GM19023 (cell line): ENCODE results near the gene BDKRB1.

ENCODE experiments used
- ATAC-seq: cut with Tn5 transposase; IDR thresholded peaks from one replicate; pipeline ENCODE4 v1.9.1; 2021; ENCODE audit warnings: mild to moderate bottlenecking, moderate library complexity; ENCODE audit not compliant: unreplicated experiment

BDKRB1 gene

GRCh38 chr14:96255501-96256366 lies at the start of gene BDKRB1:
Gene BDKRB1, plus strand, starts transcription at chr14:96256210. Its CDS starts 7,473 bp downstream, at chr14:96263683.
- no peak for ATAC-seq

GRCh38 chr14:96206461-96206860 lies 49.5 kb upstream of the BDKRB1 start:
- ATAC-seq, result no peak

- ATAC-seq, result no peak
These were observed 48.3 kb upstream of the BDKRB1 start for GRCh38 chr14:96207686-96208085.

- no peak for ATAC-seq
These were observed 47.3 kb upstream of the BDKRB1 start for GRCh38 chr14:96208739-96209138.

- no peak for ATAC-seq
These were observed 43.9 kb upstream of the BDKRB1 start for GRCh38 chr14:96212140-96212539.

- no peak for ATAC-seq
These were observed 43.1 kb upstream of the BDKRB1 start for GRCh38 chr14:96212896-96213295.

GRCh38 chr14:96213871-96214465 lies 42.0 kb upstream of the BDKRB1 start:
- ATAC-seq, result no peak

GRCh38 chr14:96214793-96215192 lies 41.2 kb upstream of the BDKRB1 start:
- ATAC-seq, result no peak

GRCh38 chr14:96215452-96216244 lies 40.4 kb upstream of the BDKRB1 start:
- ATAC-seq, result no peak

- no peak for ATAC-seq
These were observed 39.4 kb upstream of the BDKRB1 start for GRCh38 chr14:96216627-96217026.

- no peak for ATAC-seq
These were observed 38.6 kb upstream of the BDKRB1 start for GRCh38 chr14:96217376-96217913.

- ATAC-seq, result no peak
These were observed 34.8 kb upstream of the BDKRB1 start for GRCh38 chr14:96221109-96221650.

GRCh38 chr14:96221841-96222240 lies 34.2 kb upstream of the BDKRB1 start:
- no peak for ATAC-seq

GRCh38 chr14:96224480-96225096 lies 31.4 kb upstream of the BDKRB1 start:
- no peak for ATAC-seq

- no peak for ATAC-seq
These were observed 30.8 kb upstream of the BDKRB1 start for GRCh38 chr14:96225213-96225612.

- no peak for ATAC-seq
These were observed 30.3 kb upstream of the BDKRB1 start for GRCh38 chr14:96225745-96226151.

GRCh38 chr14:96227428-96227827 lies 28.6 kb upstream of the BDKRB1 start:
- no peak for ATAC-seq

GRCh38 chr14:96229315-96229714 lies 26.7 kb upstream of the BDKRB1 start:
- ATAC-seq, result no peak

- ATAC-seq, result no peak
These were observed 25.0 kb upstream of the BDKRB1 start for GRCh38 chr14:96231056-96231455.

GRCh38 chr14:96231526-96232130 lies 24.4 kb upstream of the BDKRB1 start:
- no peak for ATAC-seq
